Measurements from ENCODE around the gene UBE4B.
A peak's percentile ranks its signal among the peaks of the same experiment; 100 is the strongest.
"Not testable (repeated sequence)": the region's sequence is repeated elsewhere in the genome, so short reads cannot be mapped to it uniquely, and the experiment has no call there.

Gene UBE4B

DNA sequence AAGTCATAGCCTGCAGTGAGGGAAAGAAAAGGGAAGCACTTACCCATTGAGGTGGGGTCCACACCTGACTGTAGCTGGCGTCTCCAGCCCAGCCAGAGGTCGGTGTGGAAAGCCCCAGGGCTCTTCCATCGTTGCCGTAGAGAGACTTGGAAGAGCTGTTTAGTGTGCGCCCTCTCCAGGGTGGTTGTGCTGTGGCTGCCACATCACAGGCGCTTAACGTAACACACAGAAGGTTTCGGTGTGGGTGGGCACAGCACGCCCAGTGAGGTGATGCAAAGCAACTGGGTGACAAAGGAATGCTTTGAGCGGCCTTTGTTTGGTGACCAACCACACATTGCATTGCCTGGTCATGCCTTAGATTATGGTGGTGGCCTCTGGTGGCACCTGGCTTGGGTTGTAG, 140.8 kb downstream of the UBE4B start:
- DNase-seq (ENCODE audit: low read depth in 2 of 2): no peak

DNA sequence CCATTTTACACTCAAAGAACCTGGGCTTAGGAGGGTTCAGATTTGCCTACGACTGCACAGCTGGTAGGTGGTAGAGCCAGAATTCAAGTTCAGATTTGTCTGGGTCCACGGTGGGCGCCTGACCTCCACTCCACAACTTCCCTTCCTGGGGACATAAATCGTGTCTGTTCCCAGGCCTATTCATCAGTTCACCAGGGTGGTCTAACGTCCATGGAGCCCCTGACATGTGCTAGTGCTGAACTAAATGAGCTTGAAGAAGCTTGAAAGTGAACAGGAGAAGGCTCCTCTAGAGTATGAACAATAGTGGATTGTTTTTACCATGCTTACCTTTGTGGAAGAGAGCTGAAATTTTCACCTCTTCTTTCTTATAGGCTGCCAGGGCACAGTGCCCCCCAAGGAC, 145.1 kb downstream of the UBE4B start:
- no peak for DNase-seq (ENCODE audit: low read depth in 2 of 2)

DNA sequence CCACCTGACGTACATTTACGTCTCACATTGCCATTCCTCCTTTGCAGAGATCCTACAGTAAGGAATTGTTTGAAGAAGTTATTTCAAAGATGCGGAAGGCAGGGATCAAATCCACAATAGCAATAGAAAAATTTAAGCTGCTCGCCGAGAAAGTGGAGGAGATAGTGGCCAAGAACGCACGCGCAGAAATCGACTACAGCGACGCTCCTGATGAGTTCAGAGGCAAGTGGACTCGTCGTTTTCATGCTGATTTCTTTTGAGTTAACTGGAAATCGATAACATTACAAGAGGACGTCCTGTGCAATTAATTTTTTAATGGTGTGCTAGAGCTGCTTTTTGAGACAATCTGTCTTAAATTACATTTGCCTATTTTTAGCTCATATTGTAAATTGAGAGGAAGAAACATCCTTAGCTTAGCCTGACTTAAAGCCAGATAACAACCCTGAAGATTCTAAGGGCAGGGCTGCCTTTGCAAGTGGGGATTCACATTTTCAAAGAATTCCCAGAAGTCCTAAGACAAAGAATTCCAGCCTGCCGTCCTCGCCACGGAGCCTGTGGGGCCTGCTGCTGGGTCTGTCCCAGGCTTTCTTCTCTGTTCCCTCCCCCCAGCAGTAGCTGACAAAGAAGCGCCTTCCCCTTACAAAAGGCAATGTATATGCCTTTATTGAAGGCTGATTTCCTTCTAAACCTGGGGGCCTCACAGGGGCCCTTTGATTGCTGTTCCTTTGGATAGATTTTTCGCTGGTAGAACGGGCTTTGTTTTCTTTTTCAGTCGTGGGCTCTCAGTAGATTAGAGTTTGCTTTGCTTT, 146.0 kb downstream of the UBE4B start:
- DNase-seq (ENCODE audit: low read depth in 2 of 2): no peak

DNA sequence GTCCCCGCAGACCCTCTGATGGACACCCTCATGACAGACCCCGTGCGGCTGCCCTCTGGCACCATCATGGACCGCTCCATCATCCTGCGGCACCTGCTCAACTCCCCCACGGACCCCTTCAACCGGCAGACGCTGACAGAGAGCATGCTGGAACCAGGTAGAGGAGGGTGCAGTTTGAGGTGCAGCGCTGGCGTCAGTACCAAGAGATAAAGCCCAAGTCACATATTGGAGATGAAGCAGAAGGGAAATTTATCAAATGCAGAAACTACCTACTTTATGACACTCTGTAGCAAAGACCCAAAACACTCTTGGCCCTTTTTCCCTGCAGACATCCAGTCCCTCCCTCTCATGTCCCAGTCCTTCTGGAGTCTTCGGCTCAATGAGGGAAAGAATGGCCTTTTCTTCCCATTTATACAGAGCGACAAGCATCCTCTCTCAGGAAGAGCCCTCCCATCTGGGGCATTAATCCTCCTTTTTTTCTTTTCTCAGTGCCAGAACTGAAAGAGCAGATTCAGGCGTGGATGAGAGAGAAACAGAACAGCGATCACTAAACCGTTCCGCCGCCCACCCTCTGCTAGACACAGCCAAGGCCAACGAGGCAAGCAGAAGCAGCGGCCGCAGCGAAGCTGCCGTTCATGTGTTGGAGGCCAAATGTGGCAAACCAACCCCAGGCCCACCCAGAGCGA, 146.8 kb downstream of the UBE4B start:
- DNase-seq (ENCODE audit: low read depth in 2 of 2): no peak

DNA sequence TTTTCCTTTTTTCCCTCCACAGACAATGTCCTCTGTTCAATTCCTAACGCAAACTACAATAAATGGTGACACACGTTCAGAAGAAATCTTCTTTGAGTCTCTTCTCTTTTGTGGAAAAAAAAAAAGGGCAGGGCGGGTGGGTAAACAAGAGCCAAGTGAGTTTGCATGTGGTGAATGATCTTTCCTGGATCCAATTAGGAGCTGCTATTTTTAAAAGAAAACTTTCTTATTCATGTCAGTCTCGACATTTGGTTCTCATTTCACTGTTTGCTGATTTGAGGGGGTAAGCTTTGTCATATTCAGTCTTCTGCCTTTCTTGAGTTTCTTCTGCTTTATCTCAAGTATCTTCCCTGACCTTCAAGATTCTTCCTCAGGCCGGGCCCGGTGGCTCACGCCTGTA, 148.4 kb downstream of the UBE4B start:
- no peak for DNase-seq (ENCODE audit: low read depth in 2 of 2)

DNA sequence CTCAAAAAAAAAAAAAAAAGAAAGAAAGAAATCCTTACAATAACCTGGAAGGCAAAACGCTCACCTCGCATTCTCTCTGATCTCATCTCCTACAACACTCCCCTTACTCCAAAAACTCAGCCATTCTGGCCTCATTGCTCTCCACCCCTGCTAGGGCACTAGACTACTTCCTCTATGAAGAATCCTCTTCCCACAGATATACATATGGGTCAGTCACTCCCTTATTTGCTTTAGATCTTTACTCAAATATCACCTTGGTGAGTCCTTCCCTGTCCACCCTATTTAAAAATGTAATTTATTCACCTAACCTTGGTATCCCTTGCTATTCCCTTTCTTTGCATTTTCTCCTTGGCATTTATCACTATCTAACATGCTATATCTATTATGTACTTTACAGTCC, 153.0 kb downstream of the UBE4B start:
- no peak for DNase-seq (ENCODE audit: low read depth in 2 of 2)

DNA sequence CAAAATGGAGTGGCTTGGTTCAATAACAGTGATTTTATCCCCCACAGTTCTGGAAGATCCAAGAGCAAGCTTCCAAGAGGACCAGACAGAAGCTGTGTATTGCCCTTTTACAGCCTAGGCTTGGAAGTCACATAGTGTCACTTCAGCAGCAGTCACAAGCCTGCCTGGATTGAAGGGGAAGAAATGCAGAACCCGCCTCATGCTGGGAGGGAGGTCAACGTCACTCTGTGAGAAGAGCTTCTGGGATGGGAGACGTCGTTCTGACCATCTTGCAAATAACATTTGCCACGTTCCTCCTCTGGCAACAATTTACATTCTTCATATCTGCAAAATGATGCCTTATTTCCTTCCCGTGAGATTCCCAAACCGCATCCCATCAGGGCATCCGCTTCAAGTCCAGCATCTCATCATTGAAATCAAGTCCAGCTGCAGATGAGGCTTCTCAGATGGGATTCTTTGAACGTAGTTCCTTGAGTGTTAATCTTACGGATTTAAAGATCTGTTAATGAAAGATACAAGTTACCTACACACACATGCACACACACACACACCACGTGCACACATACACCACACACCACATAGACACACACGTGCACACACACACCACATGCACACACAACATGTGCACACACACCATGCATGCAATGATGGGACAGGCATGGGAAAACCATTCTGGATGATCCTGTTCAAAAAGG, 153.7 kb downstream of the UBE4B start:
- DNase-seq (ENCODE audit: low read depth in 2 of 2): no peak

DNA sequence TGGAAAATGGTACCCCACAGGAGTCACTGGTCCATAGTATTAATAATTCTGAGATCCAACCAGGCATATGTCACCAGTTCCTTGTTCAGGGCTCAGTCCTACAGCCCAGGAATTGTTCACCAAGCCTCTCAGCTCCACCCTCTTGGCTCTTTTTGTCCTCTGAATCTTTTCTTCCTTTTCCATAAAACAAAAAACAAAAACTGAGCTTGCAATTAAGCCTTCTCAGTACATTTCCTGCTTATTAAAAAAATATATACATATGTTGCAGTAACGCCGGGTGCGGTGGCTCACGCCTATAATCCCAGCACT, 154.2 kb downstream of the UBE4B start:
- DNase-seq (ENCODE audit: low read depth in 2 of 2): no peak

DNA sequence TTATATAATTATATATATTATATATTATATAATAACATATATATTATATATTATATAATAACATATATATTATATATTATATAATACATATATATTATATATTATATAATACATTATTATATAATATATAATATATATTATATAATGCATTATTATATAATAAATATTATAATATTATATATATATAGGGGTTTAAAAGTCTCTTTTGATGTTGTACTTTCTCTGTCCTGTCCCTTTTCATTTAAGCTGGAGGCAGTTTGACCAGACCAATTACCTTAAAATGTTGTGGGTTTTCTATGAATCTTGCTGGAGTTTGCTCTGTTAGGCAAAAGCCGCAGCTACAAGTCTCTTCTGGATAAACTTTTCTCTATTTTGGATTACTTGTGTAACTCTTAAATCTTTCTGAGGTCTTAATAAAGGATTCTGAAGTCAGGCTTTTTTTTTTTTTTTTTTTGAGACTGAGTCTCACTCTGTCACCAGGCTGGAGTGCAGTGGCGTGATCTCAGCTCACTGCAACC, 155.4 kb downstream of the UBE4B start:
- no peak for DNase-seq (ENCODE audit: low read depth in 2 of 2)

DNA sequence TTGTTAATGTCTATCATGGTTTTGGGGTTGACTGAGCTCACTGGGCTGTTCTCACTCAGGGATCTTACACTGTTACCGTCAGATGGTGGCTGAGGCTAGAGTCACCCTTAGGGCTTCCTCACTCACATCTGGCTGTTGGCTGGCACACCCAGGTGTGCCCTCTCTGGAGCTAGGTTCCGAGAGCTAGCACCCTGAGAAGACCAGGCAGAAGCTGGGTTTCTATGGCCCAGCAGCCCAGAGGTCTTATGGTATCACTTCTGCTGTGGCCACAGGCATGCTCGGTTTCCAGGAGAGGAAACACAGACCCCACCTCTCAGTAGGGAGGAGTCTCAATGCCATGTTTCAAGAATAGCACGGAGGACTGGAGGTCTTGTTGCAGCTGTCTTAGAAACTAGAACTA, 156.9 kb downstream of the UBE4B start:
- no peak for DNase-seq (ENCODE audit: low read depth in 2 of 2)

DNA sequence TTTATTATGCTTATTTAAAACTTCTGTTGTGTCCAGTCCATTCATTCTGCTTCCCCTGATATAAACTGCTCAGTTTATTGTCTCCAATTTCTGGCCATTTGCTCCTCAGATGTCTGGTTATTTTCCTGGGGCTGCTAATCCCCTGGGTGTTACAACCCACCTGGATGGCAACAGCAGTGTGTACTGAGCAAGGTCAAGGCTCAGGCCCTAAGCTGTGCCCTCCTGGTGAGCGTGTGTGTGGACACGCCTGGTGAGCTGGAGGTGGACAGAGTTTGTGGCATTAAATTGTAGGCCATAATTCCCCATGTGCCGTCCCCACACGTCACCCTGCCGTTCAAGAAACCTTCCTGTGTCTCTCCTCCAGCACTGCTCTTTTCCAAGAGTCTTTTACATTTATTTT, 159.5 kb downstream of the UBE4B start:
- no peak for DNase-seq (ENCODE audit: low read depth in 2 of 2)

DNA sequence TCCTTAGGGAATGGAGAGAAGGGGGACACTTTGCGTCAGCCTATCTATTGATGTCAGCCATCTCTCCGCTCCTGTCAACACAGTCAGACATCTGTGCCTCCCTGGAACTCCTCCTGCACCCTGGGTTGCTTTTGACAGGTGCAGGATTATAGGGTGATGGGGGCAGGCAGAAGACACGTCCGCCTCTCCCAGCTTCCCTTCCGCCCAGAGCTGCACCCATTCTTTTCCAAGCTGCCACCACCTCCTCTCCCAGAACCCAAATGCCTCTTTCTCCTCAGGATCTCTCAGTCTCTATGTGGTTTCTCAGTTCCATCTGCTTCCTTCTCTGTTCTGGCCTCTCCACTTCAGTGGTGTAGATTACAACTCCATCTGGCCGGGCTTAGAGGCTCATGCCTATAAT, 160.5 kb downstream of the UBE4B start:
- no peak for DNase-seq (ENCODE audit: low read depth in 2 of 2)

DNA sequence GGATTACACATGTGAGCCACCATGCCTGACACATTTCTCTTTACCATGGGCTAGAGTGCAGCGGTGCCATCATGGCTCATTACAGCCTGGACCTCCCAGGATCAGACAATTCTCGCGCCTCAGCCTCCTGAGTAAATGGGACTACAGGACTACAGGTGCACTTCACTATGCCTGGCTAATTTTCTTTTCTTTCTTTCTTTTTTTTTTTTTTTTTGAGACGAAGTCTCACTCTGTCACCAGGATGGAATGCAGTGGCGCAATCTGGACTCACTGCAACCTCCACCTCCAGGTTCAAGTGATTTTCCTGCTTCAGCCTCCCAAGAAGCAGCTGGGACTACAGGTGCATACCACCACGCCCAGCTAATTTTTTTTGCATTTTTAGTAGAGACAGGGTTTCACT, 162.8 kb downstream of the UBE4B start:
- no peak for DNase-seq (ENCODE audit: low read depth in 2 of 2)

DNA sequence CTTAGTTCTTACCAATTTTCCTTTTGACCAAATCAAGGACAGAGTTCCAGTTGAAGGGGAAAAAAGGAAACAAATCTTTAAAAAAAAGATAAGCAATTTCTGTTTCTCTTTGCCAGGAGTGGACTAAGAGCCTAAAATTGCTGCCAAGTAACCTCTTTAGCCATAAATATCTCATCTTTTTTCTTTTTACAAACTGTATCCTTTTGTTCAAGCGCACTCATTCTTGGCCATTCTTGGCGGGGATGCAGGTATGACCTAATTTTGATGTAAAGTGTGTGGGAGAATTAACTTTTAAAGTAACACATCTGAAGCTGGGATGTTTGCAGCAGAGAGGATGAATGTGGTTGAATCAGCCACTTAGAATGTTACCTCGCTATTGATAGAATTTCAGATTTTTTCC, 164.2 kb downstream of the UBE4B start:
- no peak for DNase-seq (ENCODE audit: low read depth in 2 of 2)

DNA sequence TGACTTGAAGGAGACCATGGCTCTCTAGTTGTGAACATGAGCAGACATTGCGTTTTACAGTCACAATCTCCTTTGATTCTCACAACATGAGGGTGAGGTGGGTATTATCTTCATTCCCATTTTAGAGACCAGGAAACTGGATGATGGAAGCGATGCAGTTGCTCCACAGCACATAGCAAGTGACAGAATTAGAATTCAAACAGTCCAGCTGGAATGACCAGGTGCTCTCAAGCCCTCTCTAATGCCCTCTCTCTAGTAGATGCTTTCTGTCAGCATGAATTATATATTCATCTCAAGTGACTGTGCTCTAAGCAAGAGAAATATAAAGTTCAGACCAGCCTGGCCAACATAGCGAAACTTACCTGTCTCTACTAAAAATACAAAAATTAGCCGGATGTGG, 167.9 kb downstream of the UBE4B start:
- DNase-seq (ENCODE audit: low read depth in 2 of 2): no peak

DNA sequence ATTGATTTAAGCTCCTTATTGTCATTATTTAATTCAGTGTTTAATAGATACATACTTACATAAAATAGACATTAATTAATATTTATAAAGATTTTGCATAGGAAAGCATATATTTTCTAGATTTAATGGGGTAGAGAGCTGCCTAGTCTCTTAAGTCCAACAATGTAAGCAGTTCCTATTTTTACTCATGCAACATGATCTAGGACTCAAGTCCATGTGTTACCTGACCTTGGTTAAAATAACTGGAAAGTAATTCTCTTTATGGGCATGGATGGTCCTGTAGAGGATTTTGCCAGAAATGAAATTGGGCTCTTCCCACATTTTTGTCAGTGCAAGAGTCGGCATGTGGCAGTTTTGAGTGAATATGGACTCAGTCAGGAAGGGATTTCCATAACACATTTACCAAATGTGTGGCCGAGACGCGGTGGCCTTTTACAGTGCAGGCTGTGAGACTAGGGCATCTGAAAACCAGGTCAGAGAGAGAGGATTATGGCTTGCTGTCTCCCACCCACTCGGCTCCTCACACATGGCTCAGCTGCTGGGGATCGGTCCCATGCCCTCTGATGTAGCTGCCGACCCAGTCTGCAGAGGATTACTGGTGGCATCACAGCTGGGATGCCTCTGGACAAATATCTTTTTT, 171.4 kb downstream of the UBE4B start:
- no peak for DNase-seq (ENCODE audit: low read depth in 2 of 2)

DNA sequence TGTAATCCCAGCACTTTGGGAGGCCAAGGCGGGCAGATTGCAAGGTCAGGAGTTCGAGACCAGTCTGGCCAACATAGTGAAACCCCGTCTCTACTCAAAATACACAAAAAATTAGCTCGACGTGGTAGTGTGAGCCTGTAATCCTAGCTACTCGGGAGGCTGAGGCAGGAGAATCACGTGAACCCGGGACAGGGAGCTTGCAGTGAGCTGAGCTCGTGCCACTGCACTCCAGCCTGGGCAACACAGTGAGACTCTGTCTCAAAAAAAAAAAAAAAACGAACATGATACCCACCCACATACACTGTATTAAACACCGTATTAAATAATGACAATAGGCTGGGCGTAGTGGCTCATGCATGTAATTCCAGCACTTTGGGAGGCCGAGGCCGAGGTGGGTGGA, 172.4 kb downstream of the UBE4B start:
- DNase-seq (ENCODE audit: low read depth in 2 of 2): not testable (repeated sequence)

DNA sequence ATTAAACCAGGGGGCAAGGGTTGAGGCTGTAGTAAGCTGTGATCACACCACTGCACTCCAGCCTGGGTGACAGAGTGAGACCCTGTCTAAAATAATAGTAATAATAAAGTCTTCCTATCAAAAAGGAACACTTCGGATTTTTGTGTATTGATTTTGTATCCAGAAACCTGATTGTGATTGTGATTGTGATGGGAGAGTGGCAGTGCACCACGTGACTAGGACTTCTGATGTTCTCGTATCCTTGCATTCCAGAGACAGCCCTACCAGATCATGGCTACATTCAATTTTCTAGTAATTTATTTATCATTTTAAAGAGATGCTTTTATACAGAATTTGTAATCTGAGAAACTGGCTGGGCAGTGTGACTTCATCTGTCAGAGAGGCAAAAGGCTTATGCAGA, 175.1 kb downstream of the UBE4B start:
- DNase-seq (ENCODE audit: low read depth in 2 of 2): no peak

DNA sequence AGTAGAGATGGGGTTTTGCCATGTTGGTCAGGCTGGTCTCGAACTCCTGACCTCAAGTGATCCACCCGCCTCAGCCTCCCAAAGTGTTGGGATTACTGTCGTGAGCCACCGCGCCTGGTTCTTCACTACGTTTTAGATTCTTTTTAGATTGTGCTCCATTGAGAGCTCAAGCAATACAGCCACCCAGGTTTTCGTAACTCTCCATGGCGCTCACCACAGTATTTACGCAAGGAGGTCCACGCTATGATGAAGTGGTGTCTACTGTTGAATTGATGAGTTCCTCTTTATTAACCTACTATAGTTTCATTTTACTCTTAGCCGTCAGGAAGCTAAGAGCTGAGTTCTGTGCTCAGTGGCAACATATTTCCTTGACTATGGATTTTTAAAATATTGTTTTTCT, 175.8 kb downstream of the UBE4B start:
- no peak for DNase-seq (ENCODE audit: low read depth in 2 of 2)

DNA sequence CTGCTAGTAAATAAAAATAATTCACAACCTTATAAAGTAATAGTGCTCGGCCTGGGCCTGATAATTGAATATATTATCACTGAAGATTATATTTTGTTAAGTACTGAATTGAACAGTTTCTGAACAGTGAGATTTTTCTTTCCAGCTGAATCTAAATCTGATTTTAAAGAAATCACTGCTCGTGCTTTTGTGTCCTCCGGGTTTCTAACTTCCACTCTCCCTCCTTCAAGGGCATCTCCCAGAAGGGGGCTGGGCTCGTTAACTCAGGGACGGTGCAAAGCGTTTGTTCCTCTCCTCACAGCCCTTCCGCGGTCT, 176.8 kb downstream of the UBE4B start:
- DNase-seq (ENCODE audit: low read depth in 2 of 2): no peak

DNA sequence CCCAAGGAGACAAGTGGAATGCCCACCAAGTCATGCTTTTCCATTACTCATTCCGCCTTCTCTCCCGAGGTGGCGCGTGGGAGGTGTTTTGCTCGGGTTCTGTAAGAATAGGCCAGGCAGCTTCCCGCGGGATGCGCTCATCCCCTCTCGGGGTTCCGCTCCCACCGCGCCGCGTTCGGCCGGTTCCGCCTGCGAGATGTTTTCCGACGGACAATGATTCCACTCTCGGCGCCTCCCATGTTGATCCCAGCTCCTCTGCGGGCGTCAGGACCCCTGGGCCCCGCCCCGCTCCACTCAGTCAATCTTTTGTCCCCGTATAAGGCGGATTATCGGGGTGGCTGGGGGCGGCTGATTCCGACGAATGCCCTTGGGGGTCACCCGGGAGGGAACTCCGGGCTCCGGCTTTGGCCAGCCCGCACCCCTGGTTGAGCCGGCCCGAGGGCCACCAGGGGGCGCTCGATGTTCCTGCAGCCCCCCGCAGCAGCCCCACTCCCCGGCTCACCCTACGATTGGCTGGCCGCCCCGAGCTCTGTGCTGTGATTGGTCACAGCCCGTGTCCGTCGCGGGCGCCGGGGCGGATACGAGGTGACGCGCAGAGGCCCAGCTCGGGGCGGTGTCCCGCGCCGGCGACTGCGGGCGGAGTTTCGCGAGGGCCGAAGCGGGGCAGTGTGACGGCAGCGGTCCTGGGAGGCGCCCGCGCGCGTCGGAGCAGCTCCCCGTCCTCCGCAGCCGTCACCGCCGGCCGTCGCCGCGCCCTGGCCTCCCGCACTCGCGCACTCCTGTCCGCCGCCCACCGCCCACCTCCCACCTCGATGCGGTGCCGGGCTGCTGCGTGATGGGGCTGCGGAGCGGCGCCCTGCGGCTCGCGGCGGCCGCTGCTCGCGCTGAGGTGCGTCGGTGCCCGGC, 177.4 kb downstream of the UBE4B start, which contains the start of gene KIF1B:
Gene KIF1B (plus strand): TSS at position 666 of the 906 bp plus-strand sequence. CDS start 21,759 bp downstream, outside the sequence.
- peak; percentile 92 to 94 for DNase-seq (ENCODE audit: low read depth in 2 of 2)
